Activated T-cell treated with anti-CD3 and anti-CD28 coated beads, Interleukin-2, amount 50 U/mL, for 4 hours (primary cell): ENCODE measurements around the gene PCYT1B. TPM values are rescaled to one million over a fixed set of nuclear protein-coding genes. Genes with fewer than 3 reads are reported as not detected.

Experiments used
- ATAC-seq, 2 donors: fragments of 200-7000 bp; cut with Tn5 transposase; one replicate each; pipeline ENCODE4 v1.10.0; 2021
- DNase-seq: peaks from one replicate; pipeline ENCODE4 v3.0.0-alpha.2; 2020
- H3K27me3 Mint-ChIP-seq: one replicate; pipeline ENCODE4 v1.8.0; 2021; ENCODE audit warnings: low read depth, mixed read lengths
- H3K36me3 Mint-ChIP-seq: one replicate; pipeline ENCODE4 v1.8.0; 2022; ENCODE audit warnings: mixed read lengths; ENCODE audit not compliant: insufficient read depth
- H3K4me1 Mint-ChIP-seq: one replicate; pipeline ENCODE4 v1.8.0; 2021; ENCODE audit warnings: low read depth, mixed read lengths
- H3K4me3 Mint-ChIP-seq: one replicate; pipeline ENCODE4 v1.8.0; 2021; ENCODE audit warnings: mild to moderate bottlenecking, moderate library complexity, mixed read lengths
- H3K9me3 Mint-ChIP-seq: one replicate; pipeline ENCODE4 v1.8.0; 2021; ENCODE audit warnings: mixed read lengths
- total RNA-seq, 3 donors: library from RNA; stranded (reverse); gene quantifications; one replicate each; pipeline ENCODE4 v1.2.1, GENCODE V29; 2021

Gene PCYT1B
- total RNA-seq, 3 donors from 2014 or later: not detected

GRCh38 chrX:24601858-24602257 lies 45.3 kb downstream of the PCYT1B start:
- no peaks in the 10 kb centered on the region for H3K36me3 Mint-ChIP-seq
- H3K4me3 Mint-ChIP-seq: no peak overlapping the region
- ATAC-seq: no peak

GRCh38 chrX:24594501-24594900 lies 52.6 kb downstream of the PCYT1B start:
- H3K27me3 Mint-ChIP-seq: peaks cover 4% of the 10 kb centered on the region
- DNase-seq (no peak), ATAC-seq (no peak)
- H3K9me3 Mint-ChIP-seq: no peaks in the 10 kb centered on the region
- no peaks in the 10 kb centered on the region for H3K4me1 Mint-ChIP-seq
- no peaks in the 10 kb centered on the region for H3K36me3 Mint-ChIP-seq
- H3K4me3 Mint-ChIP-seq: no peak overlapping the region

More at GRCh38 chrX:24601858-24602257, 45.3 kb downstream of the PCYT1B start:
- Mint-ChIP-seq H3K9me3 (no peaks in the 10 kb centered on the region), H3K27me3 (peaks cover 2% of the 10 kb centered on the region), H3K4me1 (no peaks in the 10 kb centered on the region)
- DNase-seq: no peak

GRCh38 chrX:24590111-24590510 lies 57.0 kb downstream of the PCYT1B start:
- peaks cover 4% of the 10 kb centered on the region for H3K27me3 Mint-ChIP-seq
- no peak for ATAC-seq
- H3K9me3 Mint-ChIP-seq: no peaks in the 10 kb centered on the region
- no peak for DNase-seq
- no peaks in the 10 kb centered on the region for H3K4me1 Mint-ChIP-seq
- H3K4me3 Mint-ChIP-seq: no peak overlapping the region
- no peaks in the 10 kb centered on the region for H3K36me3 Mint-ChIP-seq

GRCh38 chrX:24577091-24577490 lies 70.1 kb downstream of the PCYT1B start:
- Mint-ChIP-seq H3K4me1 (no peaks in the 10 kb centered on the region), H3K36me3 (no peaks in the 10 kb centered on the region), H3K9me3 (no peaks in the 10 kb centered on the region), H3K27me3 (no peaks in the 10 kb centered on the region), H3K4me3 (no peak overlapping the region)
- DNase-seq: no peak
- no peak for ATAC-seq

GRCh38 chrX:24575496-24575895 lies 71.7 kb downstream of the PCYT1B start:
- Mint-ChIP-seq H3K4me3 (no peak overlapping the region), H3K9me3 (no peaks in the 10 kb centered on the region), H3K36me3 (no peaks in the 10 kb centered on the region), H3K27me3 (no peaks in the 10 kb centered on the region), H3K4me1 (no peaks in the 10 kb centered on the region)
- ATAC-seq (no peak), DNase-seq (no peak)

GRCh38 chrX:24574743-24575142 lies 72.4 kb downstream of the PCYT1B start:
- no peak overlapping the region for H3K4me3 Mint-ChIP-seq
- H3K27me3 Mint-ChIP-seq: no peaks in the 10 kb centered on the region
- H3K4me1 Mint-ChIP-seq: no peaks in the 10 kb centered on the region
- H3K9me3 Mint-ChIP-seq: no peaks in the 10 kb centered on the region
- ATAC-seq: no peak
- DNase-seq: no peak
- no peaks in the 10 kb centered on the region for H3K36me3 Mint-ChIP-seq

- no peak for ATAC-seq
Observed at GRCh38 chrX:24567169-24567568, 80.0 kb downstream of the PCYT1B start.

GRCh38 chrX:24566240-24566639 lies 80.9 kb downstream of the PCYT1B start:
- no peak overlapping the region for H3K4me3 Mint-ChIP-seq
- ATAC-seq (no peak), DNase-seq (no peak)
- no peaks in the 10 kb centered on the region for H3K9me3 Mint-ChIP-seq
- H3K4me1 Mint-ChIP-seq: no peaks in the 10 kb centered on the region
- peaks cover 2% of the 10 kb centered on the region for H3K27me3 Mint-ChIP-seq
- H3K36me3 Mint-ChIP-seq: no peaks in the 10 kb centered on the region

More at GRCh38 chrX:24567169-24567568, 80.0 kb downstream of the PCYT1B start:
- peaks cover 2% of the 10 kb centered on the region for H3K27me3 Mint-ChIP-seq
- no peaks in the 10 kb centered on the region for H3K36me3 Mint-ChIP-seq
- no peak overlapping the region for H3K4me3 Mint-ChIP-seq
- no peak for DNase-seq
- no peaks in the 10 kb centered on the region for H3K4me1 Mint-ChIP-seq
- no peaks in the 10 kb centered on the region for H3K9me3 Mint-ChIP-seq

GRCh38 chrX:24563291-24564010 lies 83.7 kb downstream of the PCYT1B start:
- Mint-ChIP-seq H3K27me3 (peaks cover 2% of the 10 kb centered on the region), H3K36me3 (no peaks in the 10 kb centered on the region), H3K4me3 (no peak overlapping the region), H3K4me1 (no peaks in the 10 kb centered on the region), H3K9me3 (no peaks in the 10 kb centered on the region)
- ATAC-seq (no peak), DNase-seq (no peak)

- Mint-ChIP-seq H3K9me3 (no peaks in the 10 kb centered on the region), H3K4me1 (no peaks in the 10 kb centered on the region), H3K36me3 (no peaks in the 10 kb centered on the region), H3K4me3 (no peak overlapping the region), H3K27me3 (no peaks in the 10 kb centered on the region)
- no peak for DNase-seq
- ATAC-seq: no peak
Observed at GRCh38 chrX:24561121-24561520, 86.0 kb downstream of the PCYT1B start.

GRCh38 chrX:24553011-24553410 lies 94.1 kb downstream of the PCYT1B start:
- DNase-seq (no peak), ATAC-seq (no peak)
- Mint-ChIP-seq H3K9me3 (no peaks in the 10 kb centered on the region), H3K4me1 (no peaks in the 10 kb centered on the region), H3K36me3 (no peaks in the 10 kb centered on the region), H3K27me3 (no peaks in the 10 kb centered on the region), H3K4me3 (no peak overlapping the region)

- H3K4me3 Mint-ChIP-seq: no peak overlapping the region
- no peaks in the 10 kb centered on the region for H3K9me3 Mint-ChIP-seq
- H3K36me3 Mint-ChIP-seq: no peaks in the 10 kb centered on the region
- no peaks in the 10 kb centered on the region for H3K4me1 Mint-ChIP-seq
- DNase-seq (no peak), ATAC-seq (no peak)
- no peaks in the 10 kb centered on the region for H3K27me3 Mint-ChIP-seq
Observed at GRCh38 chrX:24550166-24550565, 97.0 kb downstream of the PCYT1B start.

GRCh38 chrX:24547961-24548360 lies 99.2 kb downstream of the PCYT1B start:
- H3K36me3 Mint-ChIP-seq: peaks cover 3% of the 10 kb centered on the region
- no peaks in the 10 kb centered on the region for H3K4me1 Mint-ChIP-seq

GRCh38 chrX:24542756-24543155 lies 104.4 kb downstream of the PCYT1B start:
- Mint-ChIP-seq H3K9me3 (no peaks in the 10 kb centered on the region), H3K4me3 (no peak overlapping the region), H3K27me3 (no peaks in the 10 kb centered on the region), H3K4me1 (no peaks in the 10 kb centered on the region), H3K36me3 (peaks cover 19% of the 10 kb centered on the region)
- ATAC-seq (no peak), DNase-seq (no peak)

More at GRCh38 chrX:24547961-24548360, 99.2 kb downstream of the PCYT1B start:
- no peak overlapping the region for H3K4me3 Mint-ChIP-seq
- DNase-seq: no peak
- no peaks in the 10 kb centered on the region for H3K9me3 Mint-ChIP-seq
- H3K27me3 Mint-ChIP-seq: no peaks in the 10 kb centered on the region
- no peak for ATAC-seq

- no peak for DNase-seq
- H3K27me3 Mint-ChIP-seq: no peaks in the 10 kb centered on the region
- H3K4me3 Mint-ChIP-seq: no peak overlapping the region
- H3K36me3 Mint-ChIP-seq: peaks cover 16% of the 10 kb centered on the region
- ATAC-seq: no peak
- H3K9me3 Mint-ChIP-seq: no peaks in the 10 kb centered on the region
- no peaks in the 10 kb centered on the region for H3K4me1 Mint-ChIP-seq
Observed at GRCh38 chrX:24536551-24536950, 110.6 kb downstream of the PCYT1B start.
